ENCODE results near the gene MAEA. TPM values are rescaled to one million over a fixed set of nuclear protein-coding genes. Genes with fewer than 3 reads are reported as not detected.

The MAEA gene
- total and polyA plus RNA-seq, 9 of the 15 experiments (the other 6 are each of a cell fraction or from before 2014, with no cell fraction given) = 2.1 to 86.5 (median 45.0) TPM

DNA sequence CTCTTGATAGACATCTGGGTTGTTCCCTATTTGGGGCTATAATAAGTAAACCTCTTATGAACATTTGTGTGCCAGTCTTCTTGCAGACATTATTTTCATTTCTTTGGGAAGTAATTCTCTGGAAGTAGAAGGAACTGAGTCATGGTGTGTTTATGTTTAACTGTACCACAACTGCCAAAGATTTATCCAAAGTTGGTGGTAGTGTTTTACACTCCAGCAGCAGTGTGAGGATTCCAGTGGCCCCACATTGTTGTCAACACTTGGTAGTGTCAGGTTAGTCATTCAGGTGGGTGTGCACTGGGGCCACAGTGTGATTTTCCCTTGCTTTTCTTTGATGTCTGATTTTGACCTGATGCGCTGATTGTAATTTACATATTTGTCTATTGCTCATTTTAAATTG is 52.3 kb downstream of the MAEA start:
- WGBS (ENCODE audit: insufficient coverage, low coverage, missing lambda C conversion rate) = 95% methylated on average over 1 of the region's 1 CpG
- Histone ChIP-seq H3K36me3 (ENCODE audit: control insufficient read depth, insufficient read depth, low read length) (peaks cover 45% of the 10 kb centered on the region; the same call in 2 of the 3 replicates), H3K9me1 (ENCODE audit: control insufficient read depth, insufficient read depth, low read length) (no peaks in the 10 kb centered on the region), H3K9me3 (replicated peaks; ENCODE audit: control insufficient read depth, insufficient read depth, low read depth, low read length) (no peaks in the 10 kb centered on the region), H3K4me2 (ENCODE audit: insufficient read depth, low read length) (no peak overlapping the region), H3K4me1 (replicated peaks in 1 of 2; ENCODE audit: control insufficient read depth in 2 of 2, insufficient read depth in 2 of 2, low read length in 2 of 2) (peaks cover 4 to 23% of the 10 kb centered on the region in 2 experiments; a peak in 3 of 5 replicates), H3K79me2 (ENCODE audit: control insufficient read depth, insufficient read depth, low read length) (peaks cover 11% of the 10 kb centered on the region), H3K27me3 (ENCODE audit: control insufficient read depth in 2 of 2, insufficient read depth in 2 of 2, low read length in 2 of 2) (no peaks in the 10 kb centered on the region), H4K20me1 (replicated peaks; ENCODE audit: control insufficient read depth, insufficient read depth, low read length) (no peaks in the 10 kb centered on the region), H3K27ac (ENCODE audit: extremely low read depth, low read depth, low read length) (no peak overlapping the region), H3K4me3 (no peak overlapping the region), H3K9ac (ENCODE audit: insufficient read depth in 1 of 2, low read depth in 2 of 2, low read length in 2 of 2) (no peak overlapping the region), H2AFZ (ENCODE audit: low read depth, low read length) (no peak overlapping the region)
- intact Hi-C loops (cut with micrococcal nuclease) = no loop called here
- ChIA-PET CTCF (ENCODE audit: low intra/inter-chr PET ratio) (no interaction called here), POLR2A (no interaction called here)
- no TSS peak for BruUV-seq (replicated peaks)
- FAIRE-seq (no peak), DNase-seq (ENCODE audit: extremely low read depth in 1 of 4, low spot score in 3 of 4) (no peak), ATAC-seq (no peak)
- in situ Hi-C loops (cut with MboI) = no loop called here
- TF ChIP-seq GTF2E2 (tag; IDR thresholded peaks at IDR 0.05) (no peak), EP400 (IDR thresholded peaks at IDR 0.05) (no peak), ZFP36 (IDR thresholded peaks at IDR 0.05; ENCODE audit: low read depth, low read length, partially characterized antibody) (peak; percentile 14), ZNF551 (CRISPR knock-in tag; IDR thresholded peaks at IDR 0.05) (no peak), POLR2AphosphoS2 (IDR thresholded peaks at IDR 0.05; ENCODE audit: low read length) (no peak)

DNA sequence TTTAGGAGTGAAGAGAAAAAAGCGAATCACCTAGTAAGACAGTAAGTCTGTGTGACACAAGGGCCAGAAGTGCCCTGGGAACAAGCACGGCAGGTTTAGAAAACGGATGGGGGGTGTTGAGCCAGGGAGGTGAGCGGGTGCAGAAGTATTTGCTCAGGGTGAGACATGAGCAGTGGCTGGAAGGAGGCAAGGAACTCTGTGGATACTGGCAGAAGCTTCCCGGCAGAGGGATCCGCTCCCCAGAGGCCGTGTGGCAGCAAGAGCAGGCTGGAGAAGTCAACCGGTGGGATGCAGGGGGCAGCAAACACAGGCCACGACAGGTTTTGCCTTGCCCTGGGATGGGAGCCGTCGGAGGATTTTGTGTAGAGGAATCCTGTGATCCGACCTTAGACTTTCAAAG is 55.0 kb downstream of the MAEA start:
- TF ChIP-seq, protein P1, sequence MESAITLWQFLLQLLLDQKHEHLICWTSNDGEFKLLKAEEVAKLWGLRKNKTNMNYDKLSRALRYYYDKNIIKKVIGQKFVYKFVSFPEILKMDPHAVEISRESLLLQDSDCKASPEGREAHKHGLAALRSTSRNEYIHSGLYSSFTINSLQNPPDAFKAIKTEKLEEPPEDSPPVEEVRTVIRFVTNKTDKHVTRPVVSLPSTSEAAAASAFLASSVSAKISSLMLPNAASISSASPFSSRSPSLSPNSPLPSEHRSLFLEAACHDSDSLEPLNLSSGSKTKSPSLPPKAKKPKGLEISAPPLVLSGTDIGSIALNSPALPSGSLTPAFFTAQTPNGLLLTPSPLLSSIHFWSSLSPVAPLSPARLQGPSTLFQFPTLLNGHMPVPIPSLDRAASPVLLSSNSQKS (CRISPR knock-in tag; IDR thresholded peaks at IDR 0.05) = no peak
- TF ChIP-seq, protein P2, sequence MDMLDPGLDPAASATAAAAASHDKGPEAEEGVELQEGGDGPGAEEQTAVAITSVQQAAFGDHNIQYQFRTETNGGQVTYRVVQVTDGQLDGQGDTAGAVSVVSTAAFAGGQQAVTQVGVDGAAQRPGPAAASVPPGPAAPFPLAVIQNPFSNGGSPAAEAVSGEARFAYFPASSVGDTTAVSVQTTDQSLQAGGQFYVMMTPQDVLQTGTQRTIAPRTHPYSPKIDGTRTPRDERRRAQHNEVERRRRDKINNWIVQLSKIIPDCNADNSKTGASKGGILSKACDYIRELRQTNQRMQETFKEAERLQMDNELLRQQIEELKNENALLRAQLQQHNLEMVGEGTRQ (CRISPR knock-in tag; IDR thresholded peaks at IDR 0.05) = no peak
- 72% methylated on average over 12 of the region's 12 CpGs for WGBS (ENCODE audit: insufficient coverage, low coverage, missing lambda C conversion rate)
- H3K9me1 ChIP-seq (ENCODE audit: control insufficient read depth, insufficient read depth, low read length) = no peaks in the 10 kb centered on the region
- CTCF ChIA-PET (ENCODE audit: low intra/inter-chr PET ratio) = no interaction called here
- ATAC-seq (no peak), DNase-seq (ENCODE audit: extremely low read depth in 1 of 4, low spot score in 3 of 4) (no peak), FAIRE-seq (no peak)
- H3K36me3 ChIP-seq (ENCODE audit: control insufficient read depth, insufficient read depth, low read length) = peaks cover 23% of the 10 kb centered on the region; the same call in 2 of the 3 replicates
- H3K9ac ChIP-seq (ENCODE audit: insufficient read depth in 1 of 2, low read depth in 2 of 2, low read length in 2 of 2) = peak overlapping the region in 1 of 2 experiments; percentile 79; a peak in 2 of 4 replicates
- BruUV-seq (replicated peaks) = no TSS peak
- intact Hi-C loops (cut with micrococcal nuclease) = no loop called here
- POLR2A ChIA-PET = interaction anchor here (0.6 kb wide), 1 partner anchor 537 kb away, joined by 3 read pairs; no protein-coding TSS in a partner anchor
- H4K20me1 ChIP-seq (replicated peaks; ENCODE audit: control insufficient read depth, insufficient read depth, low read length) = no peaks in the 10 kb centered on the region
- no peak overlapping the region for H3K27ac ChIP-seq (ENCODE audit: extremely low read depth, low read depth, low read length)
- H3K4me1 ChIP-seq (replicated peaks in 1 of 2; ENCODE audit: control insufficient read depth in 2 of 2, insufficient read depth in 2 of 2, low read length in 2 of 2) = peaks cover 10 to 45% of the 10 kb centered on the region in 2 experiments
- no peak overlapping the region for H3K4me3 ChIP-seq
- H3K79me2 ChIP-seq (ENCODE audit: control insufficient read depth, insufficient read depth, low read length) = peaks cover 27% of the 10 kb centered on the region
- no peaks in the 10 kb centered on the region for H3K9me3 ChIP-seq (replicated peaks; ENCODE audit: control insufficient read depth, insufficient read depth, low read depth, low read length)
- no peak overlapping the region for H2AFZ ChIP-seq (ENCODE audit: low read depth, low read length)
- no peak overlapping the region for H3K4me2 ChIP-seq (ENCODE audit: insufficient read depth, low read length)
- H3K27me3 ChIP-seq (ENCODE audit: control insufficient read depth in 2 of 2, insufficient read depth in 2 of 2, low read length in 2 of 2) = no peaks in the 10 kb centered on the region
- in situ Hi-C loops (cut with MboI) = no loop called here
